C4-2B (cell line): ENCODE data around the gene GTPBP4.
A peak's percentile ranks its signal among the peaks of the same experiment; 100 is the strongest.

Source experiments
- H3K27ac ChIP-seq: fragments of 450-650 bp; 2 replicates; pipeline ENCODE4 v1.5.1; 2017
- CTCF ChIP-seq: fragments of 450-650 bp; conservative IDR thresholded peaks from 2 replicates; pipeline ENCODE4 v1.5.1; 2017; ENCODE audit warnings: mild to moderate bottlenecking
- ZFX ChIP-seq: fragments of 450-650 bp; IDR thresholded peaks from 2 replicates; pipeline ENCODE4 v1.6.1; 2017

Gene GTPBP4

GRCh38 chr10:966466-967235 lies 21.6 kb upstream of the GTPBP4 start:
- no peak overlapping the region for H3K27ac ChIP-seq
- no peak for TF ChIP-seq ZFX
- no peak for TF ChIP-seq CTCF

- TF ChIP-seq ZFX (no peak), CTCF (no peak)
These were observed 19.6 kb upstream of the GTPBP4 start for GRCh38 chr10:968546-969199.

GRCh38 chr10:969473-970150 lies 18.6 kb upstream of the GTPBP4 start:
- H3K27ac ChIP-seq: no peak overlapping the region

More at GRCh38 chr10:968546-969199, 19.6 kb upstream of the GTPBP4 start:
- H3K27ac ChIP-seq: no peak overlapping the region

GRCh38 chr10:970311-971149 lies 17.7 kb upstream of the GTPBP4 start:
- no peak for TF ChIP-seq CTCF
- TF ChIP-seq ZFX: no peak
- peak overlapping the region; percentile 9; the same call in 1 of the 2 replicates for H3K27ac ChIP-seq

More at GRCh38 chr10:969473-970150, 18.6 kb upstream of the GTPBP4 start:
- TF ChIP-seq CTCF (no peak), ZFX (no peak)

GRCh38 chr10:971150-971542 lies 17.1 kb upstream of the GTPBP4 start:
- TF ChIP-seq CTCF: no peak
- no peak for TF ChIP-seq ZFX
- H3K27ac ChIP-seq: peak overlapping the region; percentile 9; the same call in 1 of the 2 replicates

- no peak overlapping the region for H3K27ac ChIP-seq
- TF ChIP-seq ZFX: no peak
- no peak for TF ChIP-seq CTCF
These were observed 16.6 kb upstream of the GTPBP4 start for GRCh38 chr10:971613-972012.
